ENCODE measurements around the gene PYGB. TPM values are rescaled to one million over a fixed set of nuclear protein-coding genes. Genes with fewer than 3 reads are reported as not detected.
"Not testable (repeated sequence)": the region's sequence is repeated elsewhere in the genome, so short reads cannot be mapped to it uniquely, and the experiment has no call there.

The PYGB gene
- polyA plus RNA-seq, 1 donor, result 24.4 TPM

- no peak for DNase-seq (ENCODE audit: low read depth)
These were observed 1.5 kb downstream of the PYGB start for GRCh38 chr20:25249198-25249931.

- no peak for DNase-seq (ENCODE audit: low read depth)
These were observed 2.6 kb downstream of the PYGB start for GRCh38 chr20:25250508-25250907.

- DNase-seq (ENCODE audit: low read depth), result no peak
These were observed 3.1 kb downstream of the PYGB start for GRCh38 chr20:25251019-25251418.

- DNase-seq (ENCODE audit: low read depth), result no peak
These were observed 3.7 kb downstream of the PYGB start for GRCh38 chr20:25251558-25251957.

- no peak for DNase-seq (ENCODE audit: low read depth)
These were observed 4.4 kb downstream of the PYGB start for GRCh38 chr20:25252230-25252651.

- DNase-seq (ENCODE audit: low read depth), result no peak
These were observed 5.0 kb downstream of the PYGB start for GRCh38 chr20:25252686-25253421.

GRCh38 chr20:25253606-25254275 lies 5.9 kb downstream of the PYGB start:
- DNase-seq (ENCODE audit: low read depth), result no peak

GRCh38 chr20:25254571-25254970 lies 6.7 kb downstream of the PYGB start:
- DNase-seq (ENCODE audit: low read depth), result no peak

GRCh38 chr20:25254986-25255680 lies 7.2 kb downstream of the PYGB start:
- no peak for DNase-seq (ENCODE audit: low read depth)

GRCh38 chr20:25256226-25256859 lies 8.5 kb downstream of the PYGB start:
- no peak for DNase-seq (ENCODE audit: low read depth)

- no peak for DNase-seq (ENCODE audit: low read depth)
These were observed 9.2 kb downstream of the PYGB start for GRCh38 chr20:25257130-25257529.

GRCh38 chr20:25257756-25258475 lies 10.0 kb downstream of the PYGB start:
- DNase-seq (ENCODE audit: low read depth), result no peak

- no peak for DNase-seq (ENCODE audit: low read depth)
These were observed 10.6 kb downstream of the PYGB start for GRCh38 chr20:25258476-25258805.

GRCh38 chr20:25258828-25259227 lies 10.9 kb downstream of the PYGB start:
- DNase-seq (ENCODE audit: low read depth), result no peak

- DNase-seq (ENCODE audit: low read depth), result no peak
These were observed 11.5 kb downstream of the PYGB start for GRCh38 chr20:25259358-25259757.

GRCh38 chr20:25259788-25260254 lies 11.9 kb downstream of the PYGB start:
- no peak for DNase-seq (ENCODE audit: low read depth)

- DNase-seq (ENCODE audit: low read depth), result not testable (repeated sequence)
These were observed 13.0 kb downstream of the PYGB start for GRCh38 chr20:25260770-25261437.

GRCh38 chr20:25269057-25269832 lies 21.4 kb downstream of the PYGB start:
- DNase-seq (ENCODE audit: low read depth), result no peak

GRCh38 chr20:25269833-25270170 lies 21.9 kb downstream of the PYGB start:
- DNase-seq (ENCODE audit: low read depth), result no peak

- no peak for DNase-seq (ENCODE audit: low read depth)
These were observed 23.0 kb downstream of the PYGB start for GRCh38 chr20:25270829-25271251.

Data from forelimb muscle (tissue), 1 donor.